Tibial artery (tissue), 4 donors: Measurements from ENCODE around the gene TNS3.
"Not testable (repeated sequence)": the region's sequence is repeated elsewhere in the genome, so short reads cannot be mapped to it uniquely, and the experiment has no call there.

ENCODE experiments used
- DNase-seq, 2 donors: peaks; one replicate each; pipeline ENCODE4 v3.0.0-alpha.2; 2019
- H3K27ac ChIP-seq, 2 donors: fragments of 200-600 bp; sonication (generic) in 1 of 2; 1 replicate in 1 of 2; 2 replicates in 1 of 2; pipeline ENCODE4 v1.5.1; 2018 to 2019; ENCODE audit warnings: mild to moderate bottlenecking in 1 of 2
- H3K27me3 ChIP-seq, 2 donors: fragments of 200-600 bp; sonication (generic) in 1 of 2; one replicate each; pipeline versions ENCODE4 v1.5.1 to v1.6.0; 2016 to 2019
- H3K36me3 ChIP-seq, 3 donors: fragments of 200-600 bp; sonication (generic) in 2 of 3; one replicate each; pipeline ENCODE4 v1.5.1; 2016 to 2019; ENCODE audit warnings: mild to moderate bottlenecking in 2 of 3
- H3K4me1 ChIP-seq, 4 donors: fragments of 200-600 bp; sonication (generic) in 2 of 4; 1 replicate in 3 of 4; 2 replicates in 1 of 4; pipeline ENCODE4 v1.5.1; 2016 to 2019
- H3K4me3 ChIP-seq, 2 donors: fragments of 200-600 bp; sonication (generic) in 1 of 2; 1 replicate in 1 of 2; 2 replicates in 1 of 2; pipeline ENCODE4 v1.5.1; 2018 to 2019; ENCODE audit warnings: mild to moderate bottlenecking in 2 of 2
- H3K9me3 ChIP-seq, 3 donors: fragments of 200-600 bp; sonication (generic) in 1 of 3; one replicate each; pipeline ENCODE4 v1.5.1; 2016 to 2019
- CTCF ChIP-seq, 2 experiments: fragments of 200-600 bp in 1 of 2; fragments of 450-650 bp in 1 of 2; IDR thresholded peaks; one replicate each; pipeline ENCODE4 v1.5.1; 2017 to 2019; ENCODE audit warnings: antibody characterized with exemption in 2 of 2, mild to moderate bottlenecking in 1 of 2, moderate library complexity in 1 of 2
- intact Hi-C: fragments of 100-400 bp; cut with DNase I; formaldehyde crosslinking; loops from one replicate; pipeline ENCODE4 v1.15.0; 2023; ENCODE audit warnings: low total_unique reads

Gene TNS3

GRCh38 chr7:47262881-47263280 lies 319.0 kb downstream of the TNS3 start:
- no peak for TF ChIP-seq CTCF (IDR thresholded peaks at IDR 0.05)
- H3K27me3 ChIP-seq = no peaks in the 10 kb centered on the region
- DNase-seq = no peak
- no peak overlapping the region for H3K27ac ChIP-seq
- peaks cover 0 to 29% (median 8%) of the 10 kb centered on the region in 4 donors for H3K4me1 ChIP-seq
- no peak overlapping the region for H3K4me3 ChIP-seq
- intact Hi-C loops = no loop called here
- peaks cover 0 to 2% (median 0%) of the 10 kb centered on the region in 3 donors for H3K9me3 ChIP-seq
- no peaks in the 10 kb centered on the region for H3K36me3 ChIP-seq

GRCh38 chr7:47262160-47262559 lies 319.8 kb downstream of the TNS3 start:
- H3K27me3 ChIP-seq, H3K36me3 ChIP-seq, H3K4me3 ChIP-seq, intact Hi-C loops, H3K9me3 ChIP-seq, H3K27ac ChIP-seq, DNase-seq: not testable (repeated sequence)
- peaks cover 0 to 29% (median 8%) of the 10 kb centered on the region in 4 donors for H3K4me1 ChIP-seq

GRCh38 chr7:47260270-47260669 lies 321.6 kb downstream of the TNS3 start:
- no peak for TF ChIP-seq CTCF (IDR thresholded peaks at IDR 0.05)
- H3K9me3 ChIP-seq = no peaks in the 10 kb centered on the region
- intact Hi-C loops = no loop called here
- no peaks in the 10 kb centered on the region for H3K27me3 ChIP-seq
- DNase-seq = no peak
- H3K27ac ChIP-seq = no peak overlapping the region
- peaks cover 0 to 12% (median 0%) of the 10 kb centered on the region in 4 donors for H3K4me1 ChIP-seq
- H3K4me3 ChIP-seq = no peak overlapping the region
- H3K36me3 ChIP-seq = no peaks in the 10 kb centered on the region

GRCh38 chr7:47259682-47260081 lies 322.2 kb downstream of the TNS3 start:
- Histone ChIP-seq H3K27me3 (no peaks in the 10 kb centered on the region), H3K4me1 (peaks cover 0 to 15% (median 2%) of the 10 kb centered on the region in 4 donors), H3K4me3 (no peak overlapping the region), H3K9me3 (no peaks in the 10 kb centered on the region), H3K27ac (no peak overlapping the region), H3K36me3 (no peaks in the 10 kb centered on the region)
- TF ChIP-seq CTCF (IDR thresholded peaks at IDR 0.05) = no peak
- intact Hi-C loops = loop anchor here (10.0 kb wide), 1 partner anchor 175 kb away; no protein-coding TSS in a partner anchor
- no peak for DNase-seq

GRCh38 chr7:47258798-47259197 lies 323.1 kb downstream of the TNS3 start:
- Histone ChIP-seq H3K27me3 (no peaks in the 10 kb centered on the region), H3K36me3 (no peaks in the 10 kb centered on the region), H3K9me3 (no peaks in the 10 kb centered on the region), H3K27ac (no peak overlapping the region), H3K4me3 (no peak overlapping the region), H3K4me1 (peaks cover 0 to 20% (median 7%) of the 10 kb centered on the region in 4 donors)
- no peak for DNase-seq
- TF ChIP-seq CTCF (IDR thresholded peaks at IDR 0.05) = no peak
- intact Hi-C loops = loop anchor here (10.0 kb wide), 1 partner anchor 174 kb away; no protein-coding TSS in a partner anchor

GRCh38 chr7:47256016-47256415 lies 325.9 kb downstream of the TNS3 start:
- intact Hi-C loops = loop anchor here (10.0 kb wide), 1 partner anchor 171 kb away; no protein-coding TSS in a partner anchor
- H3K4me1 ChIP-seq = peaks cover 0 to 26% (median 13%) of the 10 kb centered on the region in 4 donors
- no peaks in the 10 kb centered on the region for H3K27me3 ChIP-seq
- no peak overlapping the region for H3K27ac ChIP-seq
- DNase-seq = no peak
- no peaks in the 10 kb centered on the region for H3K36me3 ChIP-seq
- H3K9me3 ChIP-seq = no peaks in the 10 kb centered on the region
- no peak for TF ChIP-seq CTCF (IDR thresholded peaks at IDR 0.05)
- H3K4me3 ChIP-seq = no peak overlapping the region
